Osteoblast (primary cell): ENCODE results near the gene FREM2. TPM values are rescaled to one million over a fixed set of nuclear protein-coding genes. Genes with fewer than 3 reads are reported as not detected.

Experiments used
- DNase-seq: peaks from one replicate; pipeline ENCODE4 v3.0.0; 2011; ENCODE audit warnings: low spot score, mixed read lengths; ENCODE audit not compliant: insufficient read length; ENCODE audit errors: missing footprints
- H2AFZ ChIP-seq: 2 replicates; pipeline ENCODE4 v1.6.0; 2011; ENCODE audit warnings: mild to moderate bottlenecking, low read length
- H3K27ac ChIP-seq: 2 replicates; pipeline ENCODE4 v1.5.1; 2011; ENCODE audit warnings: mild to moderate bottlenecking, low read depth, low read length, moderate library complexity
- H3K27me3 ChIP-seq: 2 replicates; pipeline ENCODE4 v1.6.0; 2012; ENCODE audit warnings: mild to moderate bottlenecking, control low read depth, inconsistent platforms, low read length, moderate library complexity; ENCODE audit not compliant: insufficient read depth
- H3K36me3 ChIP-seq: 2 replicates; pipeline ENCODE4 v1.5.1; 2011; ENCODE audit warnings: mild to moderate bottlenecking, low read length, control low read depth, moderate library complexity; ENCODE audit not compliant: insufficient read depth
- H3K4me1 ChIP-seq: 2 replicates; pipeline ENCODE4 v1.5.1; 2011; ENCODE audit warnings: mild to moderate bottlenecking, low read length, control low read depth, moderate library complexity; ENCODE audit not compliant: insufficient read depth
- H3K4me2 ChIP-seq: 2 replicates; pipeline ENCODE4 v1.6.0; 2011; ENCODE audit warnings: mild to moderate bottlenecking, low read length; ENCODE audit not compliant: insufficient read depth
- H3K4me3 ChIP-seq: fragments of 200-600 bp; sonication (generic); 3 replicates; pipeline ENCODE4 v1.5.1; 2012; ENCODE audit warnings: mild to moderate bottlenecking, low read length, inconsistent platforms; ENCODE audit not compliant: insufficient read depth
- H3K79me2 ChIP-seq: 2 replicates; pipeline ENCODE4 v1.6.0; 2012; ENCODE audit warnings: mild to moderate bottlenecking, low read length, control low read depth, inconsistent platforms; ENCODE audit not compliant: insufficient read depth
- H3K9me3 ChIP-seq: 2 replicates; pipeline ENCODE4 v1.5.1; 2011; ENCODE audit warnings: low read depth, low read length, control low read depth
- H4K20me1 ChIP-seq: 2 replicates; pipeline ENCODE4 v1.6.0; 2012; ENCODE audit warnings: mild to moderate bottlenecking, low read length, control low read depth; ENCODE audit not compliant: insufficient read depth
- total RNA-seq: library from RNA; depleted of rRNA; stranded (reverse); fragments of >200 nt; gene quantifications from 2 replicates; pipeline ENCODE4 v1.2.3, GENCODE V29; 2012
- TF ChIP-seq, protein P1 (sequence below): IDR thresholded peaks from 2 replicates; pipeline ENCODE4 v1.5.1; 2011; ENCODE audit warnings: mild to moderate bottlenecking, low read depth, low read length, moderate library complexity; ENCODE audit errors: extremely low read depth

The FREM2 gene
- total RNA-seq, 1 donor: not detected

GRCh38 chr13:38687246-38688229 lies 661 bp downstream of the FREM2 start:
- H2AFZ ChIP-seq: no peak overlapping the region
- H3K4me2 ChIP-seq: peak overlapping the region; percentile 39
- no peak overlapping the region for H3K27ac ChIP-seq
- H3K27me3 ChIP-seq: peaks cover 18% of the 10 kb centered on the region
- no peak overlapping the region for H3K4me3 ChIP-seq
- H3K9me3 ChIP-seq: no peaks in the 10 kb centered on the region
- TF ChIP-seq, protein P1, sequence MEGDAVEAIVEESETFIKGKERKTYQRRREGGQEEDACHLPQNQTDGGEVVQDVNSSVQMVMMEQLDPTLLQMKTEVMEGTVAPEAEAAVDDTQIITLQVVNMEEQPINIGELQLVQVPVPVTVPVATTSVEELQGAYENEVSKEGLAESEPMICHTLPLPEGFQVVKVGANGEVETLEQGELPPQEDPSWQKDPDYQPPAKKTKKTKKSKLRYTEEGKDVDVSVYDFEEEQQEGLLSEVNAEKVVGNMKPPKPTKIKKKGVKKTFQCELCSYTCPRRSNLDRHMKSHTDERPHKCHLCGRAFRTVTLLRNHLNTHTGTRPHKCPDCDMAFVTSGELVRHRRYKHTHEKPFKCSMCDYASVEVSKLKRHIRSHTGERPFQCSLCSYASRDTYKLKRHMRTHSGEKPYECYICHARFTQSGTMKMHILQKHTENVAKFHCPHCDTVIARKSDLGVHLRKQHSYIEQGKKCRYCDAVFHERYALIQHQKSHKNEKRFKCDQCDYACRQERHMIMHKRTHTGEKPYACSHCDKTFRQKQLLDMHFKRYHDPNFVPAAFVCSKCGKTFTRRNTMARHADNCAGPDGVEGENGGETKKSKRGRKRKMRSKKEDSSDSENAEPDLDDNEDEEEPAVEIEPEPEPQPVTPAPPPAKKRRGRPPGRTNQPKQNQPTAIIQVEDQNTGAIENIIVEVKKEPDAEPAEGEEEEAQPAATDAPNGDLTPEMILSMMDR: no peak
- H3K36me3 ChIP-seq: no peaks in the 10 kb centered on the region
- no peaks in the 10 kb centered on the region for H4K20me1 ChIP-seq
- DNase-seq: peak; percentile 79
- no peaks in the 10 kb centered on the region for H3K79me2 ChIP-seq
- H3K4me1 ChIP-seq: no peaks in the 10 kb centered on the region

- peaks cover 18% of the 10 kb centered on the region for H3K27me3 ChIP-seq
- no peaks in the 10 kb centered on the region for H3K79me2 ChIP-seq
- no peak for DNase-seq
These were observed 1.8 kb downstream of the FREM2 start for GRCh38 chr13:38688674-38689073.

DNA sequence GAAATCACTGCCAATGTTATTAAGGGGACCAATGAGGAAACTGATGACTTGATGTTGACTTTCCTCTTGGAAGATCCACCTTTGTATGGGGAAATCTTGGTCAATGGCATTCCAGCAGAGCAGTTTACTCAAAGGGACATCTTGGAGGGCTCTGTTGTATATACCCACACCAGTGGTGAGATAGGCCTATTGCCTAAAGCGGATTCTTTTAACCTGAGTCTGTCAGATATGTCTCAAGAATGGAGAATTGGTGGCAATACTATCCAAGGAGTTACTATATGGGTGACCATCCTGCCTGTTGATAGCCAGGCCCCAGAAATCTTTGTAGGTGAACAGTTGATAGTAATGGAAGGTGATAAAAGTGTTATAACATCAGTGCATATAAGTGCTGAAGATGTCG lies 3.4 kb downstream of the FREM2 start:
- peaks cover 17% of the 10 kb centered on the region for H3K27me3 ChIP-seq
- DNase-seq: peak; percentile 14
- H3K27ac ChIP-seq: no peak overlapping the region
- H3K36me3 ChIP-seq: no peaks in the 10 kb centered on the region
- H2AFZ ChIP-seq: no peak overlapping the region
- no peaks in the 10 kb centered on the region for H4K20me1 ChIP-seq
- no peaks in the 10 kb centered on the region for H3K9me3 ChIP-seq
- no peak overlapping the region for H3K4me3 ChIP-seq
- H3K4me2 ChIP-seq: no peak overlapping the region
- H3K79me2 ChIP-seq: no peaks in the 10 kb centered on the region
- TF ChIP-seq, protein P1: no peak
- no peaks in the 10 kb centered on the region for H3K4me1 ChIP-seq

More at GRCh38 chr13:38688674-38689073, 1.8 kb downstream of the FREM2 start:
- TF ChIP-seq, protein P1: no peak
- Histone ChIP-seq H3K27ac (no peak overlapping the region), H3K36me3 (no peaks in the 10 kb centered on the region), H3K4me3 (no peak overlapping the region), H4K20me1 (no peaks in the 10 kb centered on the region), H3K4me1 (no peaks in the 10 kb centered on the region), H3K9me3 (no peaks in the 10 kb centered on the region), H3K4me2 (no peak overlapping the region), H2AFZ (no peak overlapping the region)

DNA sequence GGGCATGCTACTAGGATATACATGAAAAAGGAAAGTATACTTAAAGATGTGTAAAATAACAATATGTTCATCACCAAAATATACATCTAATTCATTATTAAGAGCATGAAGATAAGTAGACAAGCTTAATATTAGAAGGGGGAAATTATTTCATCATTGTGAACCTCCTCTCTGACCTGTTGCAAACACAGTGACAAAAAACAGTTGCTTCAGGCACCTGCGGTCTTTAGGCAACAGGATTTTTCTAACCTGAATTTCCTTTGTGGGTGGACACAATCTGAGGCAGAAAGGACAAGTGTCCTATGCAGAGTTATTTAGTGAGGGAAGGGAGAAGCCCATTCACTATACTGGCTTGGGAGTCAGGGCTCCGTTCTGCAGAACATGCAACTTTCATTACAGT lies 6.3 kb downstream of the FREM2 start:
- Histone ChIP-seq H3K27ac (no peak overlapping the region), H4K20me1 (no peaks in the 10 kb centered on the region), H3K79me2 (no peaks in the 10 kb centered on the region), H3K4me3 (no peak overlapping the region), H3K4me2 (no peak overlapping the region), H3K4me1 (no peaks in the 10 kb centered on the region), H2AFZ (no peak overlapping the region), H3K27me3 (no peaks in the 10 kb centered on the region), H3K36me3 (no peaks in the 10 kb centered on the region), H3K9me3 (no peaks in the 10 kb centered on the region)
- TF ChIP-seq, protein P1: no peak
- no peak for DNase-seq
